NCI-H510A treated with DMSO at 0.1 percent for 48 hours (cell line): ENCODE results near the gene COL5A3.
A peak's percentile ranks its signal among the peaks of the same experiment; 100 is the strongest.

Experiments used
- DNase-seq: peaks from one replicate; lab custom pipeline; 2025; lab: John Stamatoyannopoulos, UW

Gene COL5A3

DNA sequence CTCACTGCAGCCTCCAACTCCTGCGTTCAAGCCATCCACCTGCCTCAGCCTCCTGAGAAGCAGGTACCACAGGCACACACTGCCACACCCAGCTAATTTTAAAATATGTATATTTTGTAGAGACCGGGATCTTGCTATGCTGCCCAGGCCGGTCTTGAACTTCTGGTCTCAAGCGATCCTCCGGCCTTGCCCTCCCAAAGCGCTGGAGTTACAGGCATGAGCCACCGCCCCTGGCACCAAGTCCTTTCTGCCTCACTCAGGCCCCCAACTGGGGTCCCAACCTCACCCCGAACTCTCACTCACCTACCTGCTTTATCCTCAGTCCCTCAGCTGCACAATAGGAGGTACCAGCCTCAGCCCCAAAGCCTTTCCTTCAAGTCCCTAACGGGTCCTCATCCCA, 635 bp upstream of the COL5A3 start:
- no peak for DNase-seq

DNA sequence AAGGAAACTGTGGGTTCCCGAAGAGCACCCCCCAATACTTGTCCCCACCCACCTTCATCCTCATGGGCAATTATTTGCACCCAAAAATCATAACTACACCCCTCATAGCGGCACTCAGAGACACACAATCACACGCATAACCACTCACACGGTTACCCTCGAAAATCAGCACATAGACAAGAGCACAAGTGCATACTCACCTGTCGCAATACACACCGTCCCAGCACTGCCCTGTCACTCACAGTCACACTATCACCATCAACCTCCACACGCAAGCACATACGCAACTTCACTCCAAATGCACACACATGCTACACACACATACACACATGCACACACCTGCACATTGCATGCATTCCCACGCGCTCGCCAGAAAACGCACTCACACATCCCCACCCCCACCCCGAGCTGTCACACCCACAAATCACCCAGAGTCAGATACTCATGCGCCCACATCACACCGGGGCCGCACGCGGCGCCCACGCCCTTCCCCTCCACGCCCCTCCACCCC, 535 bp downstream of the COL5A3 start:
- no peak for DNase-seq

DNA sequence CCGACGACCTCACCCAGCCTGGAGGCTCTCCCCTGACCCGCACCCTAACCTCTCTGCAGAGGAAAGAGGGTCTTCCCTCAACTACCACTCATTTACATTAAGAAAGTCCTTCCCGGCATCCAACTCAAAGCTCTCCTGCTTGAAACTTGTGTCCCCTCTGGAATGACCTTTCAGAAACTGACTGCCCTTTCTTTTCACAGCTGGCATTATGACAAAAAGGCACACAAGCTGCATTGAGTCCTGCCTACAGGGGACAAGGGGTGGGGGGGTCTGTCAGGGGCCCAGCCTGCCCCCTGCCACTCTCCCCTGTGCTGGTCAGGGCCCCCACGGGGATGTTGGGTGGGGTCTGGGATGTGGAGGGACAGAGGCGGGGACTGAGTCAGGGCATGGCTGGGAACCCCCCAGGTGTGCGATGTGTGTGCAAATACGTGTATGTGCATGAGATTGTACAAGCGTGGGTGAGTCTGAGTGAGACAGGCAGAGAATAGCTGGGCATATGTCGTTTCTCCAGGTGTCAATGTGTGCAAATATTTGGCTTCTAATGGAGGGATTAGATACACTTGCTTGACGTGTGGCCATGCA, 2.0 kb downstream of the COL5A3 start:
- DNase-seq = no peak

DNA sequence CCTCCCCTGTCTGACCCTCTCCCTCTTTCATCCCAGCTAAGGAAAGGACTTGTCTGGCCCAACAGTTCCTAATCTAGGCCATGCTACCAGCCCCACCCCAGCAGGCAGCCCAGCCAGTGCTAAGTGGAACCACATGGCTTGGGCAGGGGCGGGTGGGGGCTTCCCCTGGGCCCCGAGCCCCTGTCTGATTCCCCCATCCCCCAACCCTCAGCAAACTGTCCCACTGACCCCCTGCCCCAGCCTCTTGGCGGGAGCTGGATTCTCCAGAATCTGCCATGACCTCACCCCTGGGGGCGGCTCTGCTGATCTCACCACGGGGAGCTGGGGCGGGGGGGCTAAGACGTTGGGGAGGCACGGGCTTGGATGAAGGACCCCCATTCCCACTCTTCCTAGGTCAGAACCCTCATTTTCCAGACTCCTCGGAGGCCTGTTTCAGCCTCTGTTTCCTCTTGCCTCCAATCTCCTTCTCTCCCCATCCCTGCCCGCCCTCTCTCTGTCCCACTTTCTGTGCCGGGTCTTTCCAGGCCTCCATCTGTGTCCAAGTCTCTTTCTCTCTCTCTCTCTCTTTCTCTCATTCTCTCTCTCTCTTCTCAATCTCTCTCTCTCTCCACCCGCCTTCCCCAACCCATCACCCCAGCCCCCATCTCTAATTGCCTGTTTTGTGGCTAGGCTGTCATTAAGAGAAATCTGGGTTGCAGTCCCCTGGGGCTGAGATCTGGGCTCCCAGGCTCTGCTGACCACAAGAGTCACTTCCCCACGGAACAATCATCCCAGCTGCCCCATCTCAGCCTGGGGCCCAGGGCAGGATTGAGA, 2.7 kb downstream of the COL5A3 start:
- no peak for DNase-seq

DNA sequence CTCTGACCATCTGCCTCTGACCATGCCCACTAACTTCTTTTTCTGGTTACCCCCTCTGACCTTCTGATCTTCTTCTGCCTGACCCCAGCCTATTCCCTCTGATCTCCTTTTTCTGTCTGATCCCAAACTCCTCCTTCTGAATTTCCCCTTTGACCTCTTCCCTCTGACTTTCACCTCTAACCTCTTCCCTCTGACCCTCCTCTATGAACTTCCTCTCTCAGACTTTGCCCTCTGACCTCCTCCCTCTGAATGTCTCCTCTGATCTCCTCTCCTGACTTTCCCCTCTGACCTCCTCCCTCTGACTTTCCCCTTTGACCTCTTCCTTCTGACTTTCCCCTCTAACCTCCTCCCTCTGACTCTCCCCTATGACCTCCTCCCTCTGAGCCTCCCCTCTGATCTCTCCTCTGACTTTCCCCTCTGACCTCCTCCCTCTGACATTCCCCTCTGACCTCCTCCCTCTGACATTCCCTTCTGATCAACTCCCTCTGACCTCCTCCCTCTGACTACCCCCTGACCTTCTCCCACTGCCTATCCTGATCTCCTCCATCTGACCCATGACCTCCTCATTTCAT, 3.5 kb downstream of the COL5A3 start:
- no peak for DNase-seq

DNA sequence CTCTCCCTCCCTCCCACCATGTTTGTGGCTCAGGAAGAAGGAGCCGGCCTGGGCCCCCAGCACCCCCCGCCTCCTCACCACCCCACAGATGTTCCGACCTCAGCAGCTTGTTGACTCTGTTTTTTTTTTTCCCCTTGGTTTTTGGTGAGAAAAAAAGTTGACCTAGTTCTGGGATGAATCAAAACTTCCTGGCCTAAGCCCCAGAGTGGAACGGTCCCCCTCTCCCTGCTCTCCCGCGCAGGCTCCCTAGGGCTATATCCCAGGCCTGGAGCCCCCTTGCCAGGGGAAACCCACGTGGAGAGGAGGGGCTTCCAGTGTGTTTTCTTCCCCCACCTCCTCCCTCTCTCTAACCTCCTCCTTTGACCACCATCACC, 4.0 kb downstream of the COL5A3 start:
- DNase-seq = no peak

DNA sequence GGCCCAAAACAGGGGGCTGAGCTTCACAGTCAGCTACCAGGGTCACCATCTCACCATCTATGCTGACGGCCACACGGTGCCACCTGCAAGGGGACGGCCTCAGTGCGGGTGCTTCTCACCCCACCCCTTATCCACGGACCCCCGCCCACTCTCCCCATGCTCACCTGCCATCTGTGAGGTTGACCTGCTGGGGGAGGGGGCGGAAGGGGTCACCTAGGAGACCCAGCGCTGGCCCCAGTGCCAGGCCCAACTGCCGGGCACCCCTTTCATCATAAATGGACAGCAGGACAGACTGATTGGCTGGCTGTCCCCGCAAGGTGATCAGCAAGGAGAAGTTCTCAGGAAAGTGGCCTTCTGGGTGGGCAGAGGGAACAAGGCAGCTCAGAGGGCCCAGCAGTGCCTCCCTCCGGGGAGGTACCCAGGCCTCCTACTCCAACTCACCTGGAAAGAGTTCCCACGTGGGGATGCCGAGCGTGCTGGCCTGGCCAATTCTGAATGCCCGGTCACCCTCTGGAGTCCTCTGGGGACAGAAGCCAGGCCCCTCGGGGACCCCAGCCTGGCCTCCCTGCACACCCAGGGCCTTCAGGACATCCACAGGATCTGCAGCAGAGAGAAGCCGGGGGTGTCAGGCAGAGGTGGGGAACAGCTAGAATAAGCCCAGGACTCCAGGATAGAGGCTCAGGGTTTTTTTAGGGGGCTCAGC, 4.5 kb downstream of the COL5A3 start:
- DNase-seq = no peak

DNA sequence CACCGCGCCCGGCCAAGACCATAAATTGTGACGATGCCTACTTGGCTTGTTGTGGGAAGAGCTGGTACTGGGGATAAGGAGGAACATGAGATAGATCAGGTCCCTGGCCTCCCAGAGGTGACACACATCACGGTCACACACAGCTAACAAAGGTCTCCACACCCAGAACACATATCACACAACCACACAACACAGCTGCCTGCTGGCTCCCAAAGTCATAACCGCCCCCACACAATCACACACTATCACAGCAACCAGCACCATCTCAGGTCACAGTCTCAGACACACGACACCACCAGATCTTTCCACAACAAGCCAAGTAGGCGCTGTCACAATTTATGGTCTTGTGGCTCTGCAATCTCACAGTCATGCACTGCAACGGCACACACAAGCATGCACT, 5.7 kb downstream of the COL5A3 start:
- DNase-seq = no peak

DNA sequence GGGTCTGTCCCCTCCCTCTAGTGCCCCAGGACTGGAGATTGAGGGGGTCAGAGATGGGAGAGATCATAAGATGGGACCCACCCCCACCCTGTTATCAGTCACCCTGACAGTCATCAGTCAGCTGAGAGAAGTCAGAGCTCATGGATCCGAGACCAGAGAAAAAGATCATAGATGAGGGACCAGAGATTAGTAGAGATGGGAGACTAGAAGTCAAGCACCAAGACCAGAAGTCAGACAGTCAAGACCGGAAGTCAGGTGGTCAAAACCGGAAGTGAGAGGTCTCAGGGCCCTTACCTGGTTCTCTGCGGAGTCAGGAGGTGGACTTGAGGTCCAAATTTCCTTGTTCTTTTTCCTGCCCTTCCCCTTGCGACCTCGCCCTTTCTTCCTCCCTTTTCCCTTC, 7.0 kb downstream of the COL5A3 start:
- no peak for DNase-seq

DNA sequence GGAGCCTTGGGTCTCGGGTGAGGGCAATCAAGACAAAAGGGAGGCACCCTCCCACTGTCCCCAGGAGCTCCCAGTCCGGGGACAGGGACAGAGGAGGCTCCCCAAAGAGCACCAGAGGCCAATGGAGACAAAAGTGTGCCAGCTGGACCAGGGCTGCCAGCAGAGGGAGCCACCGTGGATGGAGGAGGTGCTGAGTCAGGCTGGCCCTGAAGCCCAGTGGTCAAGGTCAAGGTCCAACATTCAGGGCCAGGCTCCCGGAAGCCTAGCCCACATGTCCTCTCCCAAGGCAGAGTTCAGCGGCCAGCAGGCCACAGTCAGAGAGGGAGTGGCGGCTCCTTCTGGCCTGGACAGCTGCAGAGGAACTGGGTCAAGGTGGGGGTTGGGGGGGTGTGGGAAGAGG, 8.4 kb downstream of the COL5A3 start:
- DNase-seq = no peak

DNA sequence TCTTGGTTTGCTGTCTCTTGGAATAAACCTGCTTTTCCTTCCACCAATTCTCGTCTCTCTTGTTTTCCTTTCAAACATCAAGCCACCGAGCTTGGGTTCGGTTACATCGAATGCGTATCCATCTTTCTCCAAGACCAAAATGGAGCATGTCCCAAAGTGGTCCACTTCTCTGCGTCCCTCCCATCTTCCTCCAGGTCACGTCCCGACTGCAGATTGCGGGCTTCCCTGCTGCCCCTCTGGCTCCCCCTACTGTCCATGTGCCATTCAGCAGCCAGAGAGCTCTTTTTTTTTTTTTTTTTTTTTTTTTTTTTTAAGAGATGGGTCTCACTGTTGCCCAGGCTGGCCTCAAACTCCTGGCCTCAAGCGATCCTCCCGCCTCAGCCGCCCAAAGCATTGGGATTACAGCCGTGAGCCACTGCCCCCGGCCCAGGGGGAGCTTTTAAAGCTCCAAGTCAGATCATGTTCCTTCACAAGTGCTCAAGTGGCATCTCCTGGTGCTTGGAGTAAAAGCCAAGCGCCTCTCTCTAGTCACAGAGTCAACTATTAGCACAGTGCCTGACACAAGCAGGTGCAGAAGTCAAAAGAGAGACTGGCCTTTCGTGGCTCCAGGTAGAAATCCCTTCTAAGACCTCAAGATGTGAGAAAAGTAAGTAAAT, 10.0 kb downstream of the COL5A3 start:
- peak; percentile 21 for DNase-seq

DNA sequence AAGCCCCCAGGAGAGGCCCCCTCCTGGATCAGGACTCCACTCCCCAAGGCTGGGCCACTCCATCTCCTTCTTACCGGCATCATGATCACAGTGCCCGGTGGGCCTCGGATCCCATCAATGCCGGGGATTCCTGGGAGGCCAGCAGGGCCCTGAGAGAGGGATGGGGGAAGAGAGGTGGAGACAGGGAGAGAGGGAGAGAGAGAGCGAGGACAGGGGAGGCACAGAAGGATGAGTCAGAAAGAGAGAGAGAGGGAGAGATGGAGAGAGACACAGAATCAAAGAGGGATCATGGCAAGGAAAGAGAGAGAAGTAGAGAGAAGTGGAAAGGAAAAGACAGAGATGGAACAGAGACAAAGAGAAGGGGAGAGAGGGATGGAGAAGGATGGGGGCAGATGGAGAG, 13.8 kb downstream of the COL5A3 start:
- no peak for DNase-seq

DNA sequence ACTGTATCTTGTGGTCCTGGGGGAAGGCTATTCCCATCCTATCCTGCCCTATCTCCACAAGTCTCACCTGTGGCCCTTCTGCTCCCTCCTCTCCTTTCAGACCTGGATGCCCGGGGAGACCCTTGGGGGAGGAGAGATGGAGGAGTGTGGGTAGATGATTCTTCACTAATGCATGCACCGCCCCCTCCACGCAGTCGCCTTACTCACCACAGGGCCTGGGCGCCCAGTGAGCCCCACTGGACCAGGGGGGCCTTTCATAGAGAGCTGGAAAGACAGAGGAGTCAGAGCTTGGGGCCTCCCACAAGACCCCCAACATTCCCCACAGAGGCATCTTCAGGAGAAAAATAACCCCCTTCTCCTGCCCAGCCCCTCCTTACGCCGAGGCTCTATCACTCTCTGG, 14.3 kb downstream of the COL5A3 start:
- no peak for DNase-seq

DNA sequence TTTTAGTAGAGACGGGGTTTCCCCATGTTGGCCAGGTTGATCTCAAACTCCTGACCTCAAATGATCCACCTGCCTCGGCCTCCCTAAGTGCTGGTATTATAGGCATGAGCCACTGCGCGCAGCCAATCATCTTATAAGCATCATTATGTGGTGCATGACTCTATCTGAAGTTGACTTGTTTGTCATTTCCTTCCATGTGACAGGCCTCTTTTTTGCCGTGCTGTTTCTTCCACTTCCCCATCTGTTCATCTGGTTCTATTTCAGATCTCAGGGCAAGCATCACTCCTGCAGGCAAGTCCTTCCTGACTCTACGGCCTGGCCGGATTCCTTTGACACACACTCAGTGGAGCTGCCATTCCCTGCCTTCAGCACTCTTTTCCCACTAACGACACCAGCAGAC, 15.2 kb downstream of the COL5A3 start:
- no peak for DNase-seq

DNA sequence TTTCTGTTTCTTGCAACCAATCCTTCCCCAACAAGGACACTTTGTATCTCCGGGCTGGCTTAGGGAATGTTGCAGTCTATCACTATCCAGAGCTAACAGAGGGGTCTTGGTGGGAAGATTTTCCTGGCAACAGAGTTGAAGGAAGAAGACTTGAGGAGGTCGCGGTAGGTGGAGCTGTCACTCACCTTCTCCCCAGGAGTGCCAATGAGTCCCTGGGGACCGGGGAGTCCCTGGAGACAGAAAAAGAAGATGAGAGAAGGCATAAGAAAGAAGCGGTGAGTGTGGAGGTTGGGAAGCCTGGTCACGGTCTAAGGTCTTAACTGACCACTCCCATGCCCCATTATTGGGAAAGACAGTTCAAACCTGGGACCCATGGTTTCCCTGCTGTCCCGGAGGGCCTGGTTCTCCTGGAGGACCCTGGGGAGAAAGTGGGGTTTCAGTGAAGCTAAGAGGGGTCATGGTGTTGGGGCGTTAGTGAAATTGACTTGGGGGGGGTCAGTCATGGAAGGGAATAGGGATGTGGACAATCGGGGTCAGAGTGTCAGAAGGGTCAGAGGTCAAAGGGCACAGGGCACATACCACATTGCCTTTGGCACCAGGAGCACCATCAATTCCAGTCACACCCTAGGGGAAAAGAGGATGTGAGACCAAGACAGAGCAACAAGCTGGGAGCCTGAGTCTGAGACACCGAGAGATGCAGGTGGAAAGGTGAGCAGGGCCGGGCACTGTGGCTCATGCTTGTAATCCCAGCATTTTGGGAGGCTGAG, 18.7 kb downstream of the COL5A3 start:
- no peak for DNase-seq

DNA sequence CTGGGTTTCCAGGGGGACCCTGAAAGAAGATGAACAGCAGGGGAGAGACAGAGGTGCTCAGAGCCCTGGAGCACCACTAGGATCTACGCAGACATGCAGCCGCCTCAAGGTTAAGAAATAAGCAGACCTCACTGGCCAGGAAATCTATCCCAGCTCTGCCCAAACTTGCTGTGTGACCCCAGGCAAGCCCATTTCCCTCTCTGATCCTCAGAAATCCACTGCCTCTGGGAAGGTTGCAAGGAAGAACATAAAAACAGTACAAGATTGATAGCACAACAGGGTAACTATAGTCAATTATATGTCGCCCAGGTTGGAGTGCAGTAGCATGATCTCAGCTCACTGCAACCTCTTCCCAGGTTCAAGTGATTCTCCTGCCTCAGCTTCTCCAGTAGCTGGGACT, 20.8 kb downstream of the COL5A3 start:
- DNase-seq = no peak

DNA sequence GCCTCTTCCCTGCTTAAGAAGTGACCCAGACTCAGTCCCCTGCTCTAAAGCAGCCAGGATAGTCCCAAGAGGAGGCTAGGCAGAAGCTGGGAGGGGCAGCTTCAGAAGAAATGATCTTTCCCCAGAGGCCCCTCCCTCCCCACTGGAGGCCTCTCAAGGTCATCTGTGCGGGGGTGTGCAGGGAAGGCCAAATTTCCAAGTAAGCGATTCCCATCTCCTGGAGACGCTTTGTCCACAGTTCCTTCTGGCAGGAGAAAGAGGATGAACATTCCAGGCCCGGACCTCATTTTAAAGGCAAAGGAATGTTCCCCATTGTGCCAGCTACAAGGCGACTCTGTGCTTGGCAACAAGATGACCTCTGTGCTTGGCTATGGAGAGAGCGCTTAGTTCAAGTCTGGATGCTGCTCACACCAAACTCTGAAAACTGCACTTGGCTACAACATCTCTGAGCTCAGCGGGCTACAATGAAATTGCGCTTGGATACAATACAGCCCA, 23.5 kb downstream of the COL5A3 start:
- DNase-seq = no peak

DNA sequence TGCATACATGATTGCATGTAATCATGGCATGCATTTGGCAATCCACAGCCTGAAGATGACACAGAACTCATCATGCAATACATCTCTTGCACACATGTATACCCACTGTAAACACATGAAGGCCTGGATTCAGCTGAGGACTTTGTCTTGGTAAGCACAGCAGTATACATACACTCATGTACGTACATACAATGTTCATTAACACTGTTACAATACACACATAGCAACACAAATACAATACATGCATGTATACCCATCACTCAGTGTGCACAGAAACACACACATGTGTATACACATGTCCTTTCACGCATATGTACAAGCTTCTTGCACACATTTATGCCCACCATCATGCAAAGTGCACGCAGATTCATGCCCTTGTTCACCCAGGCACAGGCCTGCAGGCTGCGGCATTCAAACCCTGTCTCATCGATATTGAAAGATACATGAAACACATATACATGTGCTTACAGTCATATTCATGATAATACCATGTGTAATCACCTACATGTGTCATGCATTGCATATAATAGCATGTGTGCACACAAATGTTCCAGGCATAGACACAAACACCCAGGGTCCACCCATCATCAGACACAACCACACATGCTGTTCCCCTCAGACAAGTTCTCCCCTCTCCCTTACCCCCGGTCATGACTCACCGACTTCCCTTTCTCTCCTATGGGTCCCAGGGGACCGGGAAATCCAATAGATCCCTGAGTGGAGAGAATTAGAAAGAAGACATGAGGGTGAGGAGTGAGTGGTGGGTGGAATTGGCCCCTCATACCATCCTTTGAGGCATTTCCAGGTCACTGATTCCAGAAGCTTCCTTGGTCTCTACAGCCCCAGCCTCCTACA, 28.7 kb downstream of the COL5A3 start:
- DNase-seq = no peak

DNA sequence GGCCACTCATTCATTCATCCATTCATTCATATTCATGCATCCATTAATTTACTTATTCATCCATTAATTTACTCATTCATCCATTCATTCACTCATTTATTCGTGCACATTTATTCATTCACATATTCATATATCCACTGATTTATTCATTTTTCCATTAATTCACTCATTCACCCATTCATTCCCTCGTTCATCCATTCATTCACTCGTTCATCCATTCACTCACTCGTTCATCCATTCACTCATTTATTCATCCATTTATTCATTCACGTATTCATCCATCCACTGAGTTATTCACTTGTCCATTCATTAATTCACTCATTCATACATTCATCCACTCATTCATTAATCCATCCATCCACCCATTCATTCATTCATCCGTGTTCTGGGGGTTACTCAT, 38.2 kb downstream of the COL5A3 start:
- no peak for DNase-seq

DNA sequence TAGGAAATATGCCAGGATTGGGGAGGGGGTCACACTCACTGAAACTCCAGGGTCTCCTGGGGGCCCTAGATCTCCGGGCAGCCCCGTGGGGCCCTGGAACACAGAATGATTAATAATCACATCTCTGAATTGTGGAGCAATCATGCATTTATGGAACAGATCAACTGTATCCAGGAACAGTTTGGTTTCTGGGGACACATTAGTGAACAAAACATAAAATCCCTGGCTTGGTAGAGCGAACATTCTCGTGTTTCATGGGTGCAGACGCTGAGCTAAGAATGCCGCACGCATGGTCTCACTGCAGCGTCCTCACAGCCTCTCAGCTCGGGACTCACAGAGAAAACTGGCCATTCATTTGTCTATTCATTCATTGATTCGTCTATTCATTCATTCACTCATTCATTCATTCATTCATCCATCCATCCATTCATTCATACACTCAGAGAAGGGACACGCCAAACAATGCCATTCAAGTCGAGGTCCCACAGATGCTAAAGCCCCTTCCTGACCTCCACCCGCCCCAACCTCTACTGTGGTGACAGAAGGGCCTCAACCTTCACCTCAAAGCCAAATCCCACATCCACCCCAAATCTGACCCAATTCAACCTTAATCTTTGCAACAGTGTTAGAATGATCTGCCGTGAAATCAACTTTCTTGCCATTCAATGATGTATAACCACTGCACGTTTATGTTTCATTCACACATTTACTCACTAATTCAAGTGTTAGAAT, 39.0 kb downstream of the COL5A3 start:
- no peak for DNase-seq
